A673 (cell line): ENCODE measurements around the gene GAST.

Experiments
- CTCF ChIP-seq: fragments of 300-800, 200-600 bp; sonication (generic); conservative IDR thresholded peaks from 2 replicates; pipeline ENCODE4 v1.5.1; 2017; ENCODE audit warnings: low read depth, mild to moderate bottlenecking, antibody characterized with exemption, low read length, moderate library complexity, mixed read lengths
- EZH2 ChIP-seq: fragments of 200-600 bp; sonication (generic); IDR thresholded peaks from 2 replicates; pipeline ENCODE4 v1.6.1; 2017; ENCODE audit warnings: borderline replicate concordance, low read depth, mild to moderate bottlenecking, mixed read lengths, antibody characterized with exemption, low read length; ENCODE audit not compliant: poor library complexity, severe bottlenecking

- TF ChIP-seq CTCF (no peak), EZH2 (no peak)
Measured at GRCh38 chr17:41705271-41705991, 6.7 kb upstream of the GAST start.
